ENCODE measurements around the gene DNMT3L. TPM values are rescaled to one million over a fixed set of nuclear protein-coding genes. Genes with fewer than 3 reads are reported as not detected.
A peak's percentile ranks its signal among the peaks of the same experiment; 100 is the strongest.

Gene DNMT3L
- polyA plus RNA-seq, 1 donor (not counting 4 experiments of a cell fraction or from before 2014, with no cell fraction given): not detected

GRCh38 chr21:44286086-44286715, 24.5 kb upstream of the DNMT3L start:
- FAIRE-seq: no peak
- Histone ChIP-seq H3K27me3 (ENCODE audit: control insufficient read depth, extremely low read depth, insufficient read depth, low read length) (peaks cover 46% of the 10 kb centered on the region), H3K4me2 (ENCODE audit: control insufficient read depth, extremely low read depth, insufficient read depth, low read depth, low read length) (no peak overlapping the region), H3K9ac (ENCODE audit: control insufficient read depth, extremely low read depth, insufficient read depth, low read length) (no peak overlapping the region), H3K36me3 (ENCODE audit: control insufficient read depth in 2 of 2, extremely low read depth in 1 of 2, insufficient read depth in 2 of 2, low read length in 2 of 2) (no peaks in the 10 kb centered on the region), H3K4me1 (ENCODE audit: control insufficient read depth, extremely low read depth, insufficient read depth, low read length) (no peaks in the 10 kb centered on the region), H3K9me3 (ENCODE audit: control insufficient read depth, low read depth, low read length) (no peaks in the 10 kb centered on the region), H2AFZ (ENCODE audit: control insufficient read depth, low read length) (no peak overlapping the region), H3K27ac (ENCODE audit: control insufficient read depth, insufficient read depth, low read length) (no peak overlapping the region), H3K4me3 (ENCODE audit: control insufficient read depth in 2 of 3, extremely low read depth in 1 of 3, insufficient read depth in 2 of 3, low read depth in 1 of 3, low read length in 3 of 3) (no peak overlapping the region), H3K9me1 (ENCODE audit: control insufficient read depth, extremely low read depth, insufficient read depth, low read length) (no peaks in the 10 kb centered on the region), H3K79me2 (ENCODE audit: control insufficient read depth, insufficient read depth, low read length) (no peaks in the 10 kb centered on the region), H4K20me1 (ENCODE audit: control insufficient read depth, extremely low read depth, insufficient read depth, low read length) (peaks cover 3% of the 10 kb centered on the region)
- dilution Hi-C loops (cut with MboI; ENCODE audit: extremely low pct_ligation_motif_present, low sequenced_read_pairs): no loop called here
- DNase-seq (ENCODE audit: low read depth, low spot score): no peak
- no peak for TF ChIP-seq EZH2 (IDR thresholded peaks at IDR 0.05; ENCODE audit: low read length)

- Histone ChIP-seq H3K27ac (ENCODE audit: control insufficient read depth, insufficient read depth, low read length) (no peak within 1 kb of the TSS), H3K27me3 (ENCODE audit: control insufficient read depth, extremely low read depth, insufficient read depth, low read length) (peaks cover 46% of the 10 kb centered on the region), H3K4me1 (ENCODE audit: control insufficient read depth, extremely low read depth, insufficient read depth, low read length) (no peaks in the 10 kb centered on the region), H3K36me3 (ENCODE audit: control insufficient read depth in 2 of 2, extremely low read depth in 1 of 2, insufficient read depth in 2 of 2, low read length in 2 of 2) (no peaks in the 10 kb centered on the region), H3K4me3 (ENCODE audit: control insufficient read depth in 2 of 3, extremely low read depth in 1 of 3, insufficient read depth in 2 of 3, low read depth in 1 of 3, low read length in 3 of 3) (no peak within 1 kb of the TSS), H2AFZ (ENCODE audit: control insufficient read depth, low read length) (no peak within 1 kb of the TSS), H3K9ac (ENCODE audit: control insufficient read depth, extremely low read depth, insufficient read depth, low read length) (no peak within 1 kb of the TSS), H3K9me1 (ENCODE audit: control insufficient read depth, extremely low read depth, insufficient read depth, low read length) (no peaks in the 10 kb centered on the region), H3K4me2 (ENCODE audit: control insufficient read depth, extremely low read depth, insufficient read depth, low read depth, low read length) (no peak within 1 kb of the TSS), H4K20me1 (ENCODE audit: control insufficient read depth, extremely low read depth, insufficient read depth, low read length) (peaks cover 3% of the 10 kb centered on the region), H3K79me2 (ENCODE audit: control insufficient read depth, insufficient read depth, low read length) (no peaks in the 10 kb centered on the region), H3K9me3 (ENCODE audit: control insufficient read depth, low read depth, low read length) (no peaks in the 10 kb centered on the region)
- DNase-seq (ENCODE audit: low read depth, low spot score) (no peak), FAIRE-seq (no peak)
- dilution Hi-C loops (cut with MboI; ENCODE audit: extremely low pct_ligation_motif_present, low sequenced_read_pairs): no loop called here
- TF ChIP-seq CTCF (optimal IDR thresholded peaks at IDR 0.05 in 1 of 3, IDR thresholded peaks at IDR 0.05 in 1 of 3, conservative IDR thresholded peaks at IDR 0.05 in 1 of 3; ENCODE audit: extremely low read depth in 1 of 3, insufficient read depth in 2 of 3, low read length in 3 of 3) (no peak), EZH2 (IDR thresholded peaks at IDR 0.05; ENCODE audit: low read length) (peak; percentile 36)
These were observed 23.7 kb upstream of the DNMT3L start, which contains the start of gene AIRE for GRCh38 chr21:44285138-44285992. TSS of gene AIRE (plus strand) at chr21:44285876. CDS start at chr21:44286007, 131 bp downstream.
